PC-9 (cell line): Measurements from ENCODE around the gene TRAPPC10. TPM values are rescaled to one million over a fixed set of nuclear protein-coding genes. Genes with fewer than 3 reads are reported as not detected.

ENCODE experiments used
- BruUV-seq: library from RNA; stranded (reverse); fragments of 400-500 nt; replicated peaks from 2 replicates; lab custom pipeline; 2021; lab: Mats Ljungman, UMichigan
- CTCF ChIA-PET: fragments of 300-600 bp; sonication (Branson Sonifier 250); formaldehyde crosslinking; loops from one replicate; lab custom pipeline; 2022; ENCODE audit warnings: antibody characterized with exemption; lab: Charles Lee
- POLR2A ChIA-PET: fragments of 300-600 bp; sonication (Branson Sonifier 250); formaldehyde crosslinking; loops from one replicate; lab custom pipeline; 2022; ENCODE audit warnings: antibody characterized with exemption; ENCODE audit not compliant: unreplicated experiment; lab: Charles Lee
- DNase-seq, 2 experiments: peaks; one replicate each; pipeline versions ENCODE4 v3.0.0 to v3.0.0-alpha.2; 2015 to 2022; ENCODE audit warnings: mixed read lengths in 1 of 2
- H2AFZ ChIP-seq: fragments of 200-600 bp; sonication (generic); 2 replicates; pipeline ENCODE4 v1.8.1; 2017; ENCODE audit warnings: antibody characterized with exemption
- H3F3A ChIP-seq: fragments of 200-600 bp; sonication (generic); 2 replicates; pipeline ENCODE4 v1.8.1; 2017; ENCODE audit warnings: antibody characterized with exemption, mild to moderate bottlenecking, low read depth; ENCODE audit not compliant: insufficient read depth
- H3K27ac ChIP-seq: fragments of 200-600 bp; sonication (generic); 2 replicates; pipeline ENCODE4 v1.6.1; 2016; ENCODE audit warnings: mixed run types
- H3K27me3 ChIP-seq: fragments of 200-600 bp; sonication (generic); 2 replicates; pipeline ENCODE4 v1.6.1; 2016; ENCODE audit warnings: low read depth, mixed run types; ENCODE audit not compliant: insufficient read depth
- H3K36me3 ChIP-seq: fragments of 200-600 bp; sonication (generic); 2 replicates; pipeline ENCODE4 v1.6.1; 2016; ENCODE audit warnings: low read depth, mixed run types
- H3K4me1 ChIP-seq: fragments of 200-600 bp; sonication (generic); replicated peaks from 2 replicates; pipeline ENCODE4 v1.6.1; 2016; ENCODE audit warnings: mixed run types; ENCODE audit not compliant: insufficient read depth
- H3K4me2 ChIP-seq: fragments of 200-600 bp; sonication (generic); 2 replicates; pipeline ENCODE4 v1.6.1; 2017; ENCODE audit warnings: mixed run types
- H3K4me3 ChIP-seq: fragments of 200-600 bp; sonication (generic); 2 replicates; pipeline ENCODE4 v1.6.1; 2016; ENCODE audit warnings: mixed run types
- H3K79me2 ChIP-seq: fragments of 200-600 bp; sonication (generic); 2 replicates; pipeline ENCODE4 v1.6.1; 2017; ENCODE audit warnings: low read depth, mixed run types
- H3K9me2 ChIP-seq: fragments of 200-600 bp; sonication (generic); 2 replicates; pipeline ENCODE4 v1.8.1; 2017; ENCODE audit warnings: mild to moderate bottlenecking; ENCODE audit not compliant: insufficient read depth
- H3K9me3 ChIP-seq: fragments of 200-600 bp; sonication (generic); 2 replicates; pipeline ENCODE4 v1.8.1; 2016; ENCODE audit warnings: low read depth; ENCODE audit not compliant: insufficient read depth
- H4K20me1 ChIP-seq: fragments of 200-600 bp; sonication (generic); 2 replicates; pipeline ENCODE4 v1.8.1; 2017; ENCODE audit not compliant: insufficient read depth
- CTCF ChIP-seq: fragments of 200-600 bp; sonication (generic); conservative IDR thresholded peaks from 2 replicates; pipeline ENCODE4 v1.6.1; 2017; ENCODE audit warnings: mixed run types, antibody characterized with exemption, mild to moderate bottlenecking, moderate library complexity
- EZH2 ChIP-seq: fragments of 200-600 bp; sonication (generic); IDR thresholded peaks from 2 replicates; pipeline ENCODE4 v1.8.0; 2017; ENCODE audit warnings: antibody characterized with exemption, low read depth
- intact Hi-C: fragments of 100-400 bp; cut with micrococcal nuclease; formaldehyde crosslinking; loops from one replicate; pipeline ENCODE4 v1.10.0; 2022; ENCODE audit not compliant: unreplicated experiment
- total RNA-seq: library from RNA; stranded (reverse); gene quantifications from 2 replicates; pipeline ENCODE4 v1.2.3, GENCODE V29; 2021

TRAPPC10 gene
- total RNA-seq, 1 experiment from 2014 or later: 27.2 TPM

DNA sequence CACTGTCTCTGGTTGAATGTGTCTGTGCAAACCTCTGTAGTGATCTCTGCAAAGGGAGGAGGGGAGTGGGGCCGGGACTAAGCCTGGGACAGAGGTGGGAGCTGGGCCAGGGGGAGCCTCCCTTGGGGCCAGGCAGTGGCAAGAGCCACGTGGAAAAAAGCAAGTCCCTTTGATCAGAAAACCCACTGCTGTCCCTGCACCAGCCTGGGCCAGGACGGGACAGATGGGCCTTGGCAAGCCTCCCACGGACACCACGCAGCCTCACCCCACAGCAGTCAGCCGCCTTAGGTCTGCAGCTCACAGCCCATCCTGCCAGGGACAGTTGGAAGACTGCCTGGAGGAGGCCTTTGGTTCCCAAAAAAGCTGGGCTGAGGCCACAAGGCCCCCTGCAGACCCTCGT is 11.7 kb upstream of the TRAPPC10 start:
- no peaks in the 10 kb centered on the region for H3K27me3 ChIP-seq

GRCh38 chr21:44002511-44002910 is 9.6 kb upstream of the TRAPPC10 start:
- Histone ChIP-seq H3K9me3 (no peaks in the 10 kb centered on the region), H3K27ac (no peak overlapping the region), H3K4me3 (no peak overlapping the region), H3K79me2 (no peaks in the 10 kb centered on the region), H2AFZ (no peak overlapping the region), H3K9me2 (no peaks in the 10 kb centered on the region), H3K27me3 (no peaks in the 10 kb centered on the region), H3K4me2 (no peak overlapping the region), H3F3A (peaks cover 13% of the 10 kb centered on the region; the same call in 1 of the 2 replicates), H3K4me1 (peaks cover 14% of the 10 kb centered on the region), H3K36me3 (no peaks in the 10 kb centered on the region), H4K20me1 (no peaks in the 10 kb centered on the region)
- DNase-seq: no peak
- BruUV-seq: no TSS peak
- TF ChIP-seq EZH2: no peak
- no peak for TF ChIP-seq CTCF
- POLR2A ChIA-PET: no interaction called here
- CTCF ChIA-PET: no interaction called here
- intact Hi-C loops: no loop called here

More for the DNA sequence above, 11.7 kb upstream of the TRAPPC10 start:
- no TSS peak for BruUV-seq
- Histone ChIP-seq H3K4me1 (no peaks in the 10 kb centered on the region), H3K27ac (no peak overlapping the region), H3K4me3 (no peak overlapping the region), H3K36me3 (no peaks in the 10 kb centered on the region), H3K4me2 (no peak overlapping the region), H3K79me2 (no peaks in the 10 kb centered on the region), H2AFZ (no peak overlapping the region), H3K9me3 (no peaks in the 10 kb centered on the region), H3F3A (no peaks in the 10 kb centered on the region), H4K20me1 (no peaks in the 10 kb centered on the region), H3K9me2 (no peaks in the 10 kb centered on the region)
- POLR2A ChIA-PET: no interaction called here
- intact Hi-C loops: no loop called here
- TF ChIP-seq EZH2: no peak
- no peak for TF ChIP-seq CTCF
- no peak for DNase-seq
- CTCF ChIA-PET: interaction anchor here (0.5 kb wide), 1 partner anchor 205 kb away, joined by 12 read pairs; no protein-coding TSS in a partner anchor

- intact Hi-C loops: no loop called here
- TF ChIP-seq EZH2 (no peak), CTCF (no peak)
- Histone ChIP-seq H4K20me1 (no peaks in the 10 kb centered on the region), H3K9me3 (no peaks in the 10 kb centered on the region), H3K4me1 (peaks cover 14% of the 10 kb centered on the region), H3K79me2 (no peaks in the 10 kb centered on the region), H3K27me3 (no peaks in the 10 kb centered on the region), H3K4me2 (no peak overlapping the region), H3K9me2 (no peaks in the 10 kb centered on the region), H3K4me3 (no peak overlapping the region), H2AFZ (no peak overlapping the region), H3K36me3 (no peaks in the 10 kb centered on the region), H3K27ac (no peak overlapping the region), H3F3A (peaks cover 13% of the 10 kb centered on the region; the same call in 1 of the 2 replicates)
- BruUV-seq: no TSS peak
- DNase-seq: no peak
- CTCF ChIA-PET: no interaction called here
- POLR2A ChIA-PET: interaction anchor here (0.7 kb wide), 1 partner anchor 192 kb away, joined by 4 read pairs; no protein-coding TSS in a partner anchor
Measured at GRCh38 chr21:44003307-44003966, 8.7 kb upstream of the TRAPPC10 start.
